ENCODE data around the gene IMPG1. TPM values are rescaled to one million over a fixed set of nuclear protein-coding genes. Genes with fewer than 3 reads are reported as not detected.

IMPG1 gene
- total and polyA plus RNA-seq, 2 of the 8 experiments (the other 6 are each of a cell fraction or from before 2014, with no cell fraction given): 0.02 TPM; not detected in 1

GRCh38 chr6:76026101-76026500 lies 46.4 kb downstream of the IMPG1 start:
- Histone ChIP-seq H3K23ac (ENCODE audit: insufficient read length) (no peak overlapping the region), H2BK15ac (ENCODE audit: low read length) (no peak overlapping the region), H4K91ac (replicated peaks; ENCODE audit: insufficient read length, low read length) (no peak overlapping the region), H3K4me2 (ENCODE audit: insufficient read depth in 1 of 2, low read depth in 2 of 2, low read length in 2 of 2) (no peak overlapping the region), H4K20me1 (replicated peaks in 1 of 2; ENCODE audit: control insufficient read depth in 1 of 2, insufficient read depth in 2 of 2, low read length in 2 of 2) (no peaks in the 10 kb centered on the region), H2BK20ac (ENCODE audit: low read length) (no peak overlapping the region), H2AFZ (ENCODE audit: low read length) (no peak overlapping the region), H2AK5ac (ENCODE audit: low read depth, low read length) (no peak overlapping the region), H3K4me1 (replicated peaks in 1 of 4; ENCODE audit: control insufficient read depth in 3 of 4, insufficient read depth in 4 of 4, low read length in 3 of 4) (no peaks in the 10 kb centered on the region), H3K79me2 (ENCODE audit: control insufficient read depth in 1 of 2, insufficient read depth in 2 of 2, low read length in 2 of 2) (no peaks in the 10 kb centered on the region), H3K4ac (replicated peaks; ENCODE audit: insufficient read length, low read depth, low read length) (no peak overlapping the region), H3K56ac (replicated peaks; ENCODE audit: insufficient read length, low read depth, low read length) (no peak overlapping the region), H3K79me1 (ENCODE audit: low read depth, low read length) (no peaks in the 10 kb centered on the region), H3K4me3 (ENCODE audit: extremely low read depth in 1 of 4, insufficient read depth in 2 of 4, low read depth in 3 of 4, low read length in 4 of 4) (no peak overlapping the region), H3K18ac (ENCODE audit: extremely low read depth, low read length) (no peak overlapping the region), H3K27me3 (replicated peaks in 1 of 4; ENCODE audit: control insufficient read depth in 3 of 4, extremely low read depth in 1 of 4, insufficient read depth in 3 of 4, low read length in 3 of 4) (no peaks in the 10 kb centered on the region), H3K23me2 (ENCODE audit: low read depth, low read length) (no peaks in the 10 kb centered on the region), H3K9ac (replicated peaks in 1 of 4; ENCODE audit: extremely low read depth in 1 of 4, low read depth in 3 of 4, low read length in 3 of 4) (no peak overlapping the region), H3K9me3 (ENCODE audit: insufficient read depth in 2 of 2, low read depth in 1 of 2, low read length in 1 of 2) (peaks cover 27 to 38% of the 10 kb centered on the region in 2 experiments), H3K14ac (ENCODE audit: insufficient read length) (no peak overlapping the region), H2BK12ac (ENCODE audit: low read depth, low read length) (no peak overlapping the region), H3K36me3 (ENCODE audit: control insufficient read depth in 2 of 4, insufficient read depth in 4 of 4, low read length in 3 of 4) (no peaks in the 10 kb centered on the region), H3K27ac (ENCODE audit: low read depth, low read length) (no peak overlapping the region), H4K5ac (ENCODE audit: insufficient read length, low read depth, low read length) (no peak overlapping the region), H2BK5ac (ENCODE audit: low read depth, low read length) (no peak overlapping the region), H4K8ac (ENCODE audit: extremely low read depth, insufficient read depth, low read length) (no peak overlapping the region), H2BK120ac (replicated peaks; ENCODE audit: low read depth, low read length) (no peak overlapping the region)
- 94% methylated on average over 6 of the region's 6 CpGs; no CpG with 5 or more reads in 1 of the 2 experiments for WGBS, 2 experiments (ENCODE audit: extremely low coverage in 1 of 2, insufficient coverage in 1 of 2, insufficient read length in 1 of 2, insufficient replicate concordance in 2 of 2, low coverage in 1 of 2, low lambda C conversion rate in 2 of 2, missing lambda C conversion rate in 1 of 2)
- TF ChIP-seq POLR2A (IDR thresholded peaks at IDR 0.05; ENCODE audit: control extremely low read depth in 1 of 2, low read depth in 2 of 2, low read length in 2 of 2) (no peak), EP300 (IDR thresholded peaks at IDR 0.05; ENCODE audit: borderline replicate concordance in 1 of 2, low read depth in 2 of 2, low read length in 2 of 2) (no peak), PHF8 (conservative IDR thresholded peaks at IDR 0.05; ENCODE audit: low read depth, low read length) (no peak), TAF7 (optimal IDR thresholded peaks at IDR 0.05; ENCODE audit: borderline replicate concordance, low read depth, low read length) (no peak), FOSL1 (IDR thresholded peaks at IDR 0.05; ENCODE audit: insufficient read depth, low read depth, low read length) (no peak), HDAC2 (IDR thresholded peaks at IDR 0.05; ENCODE audit: borderline replicate concordance in 1 of 2, low read depth in 2 of 2, low read length in 2 of 2) (no peak), RAD21 (IDR thresholded peaks at IDR 0.05 in 1 of 2, conservative IDR thresholded peaks at IDR 0.05 in 1 of 2; ENCODE audit: low read depth in 2 of 2, low read length in 2 of 2) (no peak), NRF1 (IDR thresholded peaks at IDR 0.05; ENCODE audit: low read depth, low read length) (no peak)
- ChIA-PET POLR2A (ENCODE audit: partially characterized antibody) (interaction anchor here (0.7 kb wide), 1 partner anchor 1067 kb away, joined by 3 read pairs; no protein-coding TSS in a partner anchor), CTCF (ENCODE audit: partially characterized antibody) (no interaction called here)
- DNase-seq (ENCODE audit: low read depth in 1 of 2, low spot score in 2 of 2) (peak in 1 of 2 experiments; percentile 57), FAIRE-seq (no peak)
